HEK293 (cell line): ENCODE data around the gene TSHZ3.

ENCODE experiments used
- CTCF ChIA-PET: fragments of 350-600 bp; formaldehyde crosslinking; extraction: SDS; loops from one replicate; lab custom pipeline; 2021; ENCODE audit warnings: antibody characterized with exemption; lab: Yijun Ruan, JAX
- POLR2A ChIA-PET: fragments of 300-600 bp; formaldehyde crosslinking; extraction: SDS; loops from one replicate; lab custom pipeline; 2020; ENCODE audit warnings: antibody characterized with exemption, inconsistent platforms; lab: Yijun Ruan, JAX
- H3K27ac ChIP-seq: fragments of 200-500 bp; sonication (Bioruptor generic); 2 replicates; pipeline ENCODE4 v1.5.1; 2014; ENCODE audit warnings: low read depth, low read length, control low read depth, inconsistent platforms; ENCODE audit errors: extremely low read depth
- H3K36me3 ChIP-seq, 2 experiments: fragments of 200-500 bp in 1 of 2; sonication (Bioruptor generic) in 1 of 2; 1 replicate in 1 of 2; 2 replicates in 1 of 2; pipeline ENCODE4 v1.5.1; 2014 to 2017; ENCODE audit warnings: inconsistent platforms in 2 of 2, low read length in 2 of 2; ENCODE audit not compliant: control insufficient read depth in 2 of 2, insufficient read depth in 1 of 2
- H3K4me1 ChIP-seq: fragments of 200-500 bp; sonication (Bioruptor generic); 2 replicates; pipeline ENCODE4 v1.5.1; 2014; ENCODE audit warnings: mild to moderate bottlenecking, low read length, inconsistent platforms; ENCODE audit not compliant: control insufficient read depth, insufficient read depth
- H3K4me3 ChIP-seq: 2 replicates; pipeline ENCODE4 v1.5.1; 2011; ENCODE audit warnings: low read depth, mild to moderate bottlenecking, control low read depth, low read length, moderate library complexity
- H3K9me3 ChIP-seq: fragments of 200-500 bp; sonication (Bioruptor generic); 2 replicates; pipeline ENCODE4 v1.5.1; 2014; ENCODE audit warnings: low read depth, low read length, inconsistent platforms; ENCODE audit not compliant: control insufficient read depth, insufficient read depth
- BCL11B ChIP-seq: fragments of 450-650 bp; formaldehyde crosslinking; IDR thresholded peaks from 2 replicates; pipeline ENCODE4 v1.5.1; 2016; ENCODE audit warnings: low read depth, missing biosample characterization, missing genetic modification characterization
- GFI1B ChIP-seq: fragments of 450-650 bp; formaldehyde crosslinking; IDR thresholded peaks from 2 replicates; pipeline ENCODE4 v1.5.1; 2016; ENCODE audit warnings: missing biosample characterization, missing genetic modification characterization
- KLF16 ChIP-seq: fragments of 450-650 bp; formaldehyde crosslinking; IDR thresholded peaks from 2 replicates; pipeline ENCODE4 v1.5.1; 2017; ENCODE audit warnings: missing biosample characterization, missing genetic modification characterization
- KLF7 ChIP-seq: fragments of 450-650 bp; formaldehyde crosslinking; IDR thresholded peaks from 2 replicates; pipeline ENCODE4 v1.5.1; 2016; ENCODE audit warnings: missing biosample characterization, missing genetic modification characterization, borderline replicate concordance
- PRDM2 ChIP-seq: fragments of 450-650 bp; formaldehyde crosslinking; IDR thresholded peaks from 2 replicates; pipeline ENCODE4 v1.5.1; 2016; ENCODE audit warnings: missing biosample characterization, missing genetic modification characterization, borderline replicate concordance
- PRDM4 ChIP-seq: fragments of 450-650 bp; formaldehyde crosslinking; IDR thresholded peaks from 2 replicates; pipeline ENCODE4 v1.5.1; 2017; ENCODE audit warnings: missing biosample characterization, missing genetic modification characterization
- SCRT2 ChIP-seq: fragments of 450-650 bp; formaldehyde crosslinking; IDR thresholded peaks from 2 replicates; pipeline ENCODE4 v1.5.1; 2016; ENCODE audit warnings: missing biosample characterization, missing genetic modification characterization
- ZNF600 ChIP-seq: fragments of 450-650 bp; formaldehyde crosslinking; IDR thresholded peaks from 2 replicates; pipeline ENCODE4 v1.5.1; 2016; ENCODE audit warnings: missing biosample characterization, missing genetic modification characterization
- TF ChIP-seq, protein P1 (sequence below): fragments of 450-650 bp; formaldehyde crosslinking; IDR thresholded peaks from 2 replicates; pipeline ENCODE4 v1.5.1; 2016; ENCODE audit warnings: missing biosample characterization, missing genetic modification characterization
- TF ChIP-seq, protein P2 (sequence below): fragments of 450-650 bp; formaldehyde crosslinking; IDR thresholded peaks from 2 replicates; pipeline ENCODE4 v1.5.1; 2016; ENCODE audit warnings: missing biosample characterization, missing genetic modification characterization, borderline replicate concordance
- TF ChIP-seq, protein P3 (sequence below): fragments of 450-650 bp; formaldehyde crosslinking; IDR thresholded peaks from 2 replicates; pipeline ENCODE4 v1.5.1; 2016; ENCODE audit warnings: missing biosample characterization, missing genetic modification characterization

TSHZ3 gene

GRCh38 chr19:31292639-31293185 lies 56.5 kb downstream of the TSHZ3 start (continued):
- no peak for TF ChIP-seq SCRT2 (tag by site-specific recombination)
- 0 out of 2 replicates have a peak, but pooled peaks have one; percentile 34 for TF ChIP-seq KLF7
- TF ChIP-seq, all 188 proteins: peak for 14

GRCh38 chr19:31290931-31291590 lies 58.2 kb downstream of the TSHZ3 start:
- ChIA-PET CTCF (interaction anchor here (0.6 to 0.7 kb wide), 2 partner anchors 348 to 491 kb away, joined by 3 to 4 read pairs; no protein-coding TSS in a partner anchor), POLR2A (no interaction called here)
- Histone ChIP-seq H3K4me3 (no peak overlapping the region), H3K4me1 (no peaks in the 10 kb centered on the region), H3K9me3 (no peaks in the 10 kb centered on the region; the same call in 1 of the 2 replicates), H3K27ac (no peak overlapping the region), H3K36me3 (no peaks in the 10 kb centered on the region; a peak in 1 of 3 replicates)
- no peak for TF ChIP-seq PRDM4 (tag by site-specific recombination)
- no peak for TF ChIP-seq KLF16
- no peak for TF ChIP-seq GFI1B
- no peak for TF ChIP-seq ZNF600 (tag by site-specific recombination)
- TF ChIP-seq, protein P1, sequence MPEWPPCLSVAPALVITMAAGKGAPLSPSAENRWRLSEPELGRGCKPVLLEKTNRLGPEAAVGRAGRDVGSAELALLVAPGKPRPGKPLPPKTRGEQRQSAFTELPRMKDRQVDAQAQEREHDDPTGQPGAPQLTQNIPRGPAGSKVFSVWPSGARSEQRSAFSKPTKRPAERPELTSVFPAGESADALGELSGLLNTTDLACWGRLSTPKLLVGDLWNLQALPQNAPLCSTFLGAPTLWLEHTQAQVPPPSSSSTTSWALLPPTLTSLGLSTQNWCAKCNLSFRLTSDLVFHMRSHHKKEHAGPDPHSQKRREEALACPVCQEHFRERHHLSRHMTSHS: no peak
- TF ChIP-seq, protein P2, sequence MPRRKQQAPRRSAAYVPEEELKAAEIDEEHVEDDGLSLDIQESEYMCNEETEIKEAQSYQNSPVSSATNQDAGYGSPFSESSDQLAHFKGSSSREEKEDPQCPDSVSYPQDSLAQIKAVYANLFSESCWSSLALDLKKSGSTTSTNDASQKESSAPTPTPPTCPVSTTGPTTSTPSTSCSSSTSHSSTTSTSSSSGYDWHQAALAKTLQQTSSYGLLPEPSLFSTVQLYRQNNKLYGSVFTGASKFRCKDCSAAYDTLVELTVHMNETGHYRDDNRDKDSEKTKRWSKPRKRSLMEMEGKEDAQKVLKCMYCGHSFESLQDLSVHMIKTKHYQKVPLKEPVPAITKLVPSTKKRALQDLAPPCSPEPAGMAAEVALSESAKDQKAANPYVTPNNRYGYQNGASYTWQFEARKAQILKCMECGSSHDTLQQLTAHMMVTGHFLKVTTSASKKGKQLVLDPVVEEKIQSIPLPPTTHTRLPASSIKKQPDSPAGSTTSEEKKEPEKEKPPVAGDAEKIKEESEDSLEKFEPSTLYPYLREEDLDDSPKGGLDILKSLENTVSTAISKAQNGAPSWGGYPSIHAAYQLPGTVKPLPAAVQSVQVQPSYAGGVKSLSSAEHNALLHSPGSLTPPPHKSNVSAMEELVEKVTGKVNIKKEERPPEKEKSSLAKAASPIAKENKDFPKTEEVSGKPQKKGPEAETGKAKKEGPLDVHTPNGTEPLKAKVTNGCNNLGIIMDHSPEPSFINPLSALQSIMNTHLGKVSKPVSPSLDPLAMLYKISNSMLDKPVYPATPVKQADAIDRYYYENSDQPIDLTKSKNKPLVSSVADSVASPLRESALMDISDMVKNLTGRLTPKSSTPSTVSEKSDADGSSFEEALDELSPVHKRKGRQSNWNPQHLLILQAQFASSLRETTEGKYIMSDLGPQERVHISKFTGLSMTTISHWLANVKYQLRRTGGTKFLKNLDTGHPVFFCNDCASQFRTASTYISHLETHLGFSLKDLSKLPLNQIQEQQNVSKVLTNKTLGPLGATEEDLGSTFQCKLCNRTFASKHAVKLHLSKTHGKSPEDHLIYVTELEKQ: no peak
- no peak for TF ChIP-seq PRDM2 (tag by site-specific recombination)
- TF ChIP-seq BCL11B: no peak
- TF ChIP-seq, protein P3, sequence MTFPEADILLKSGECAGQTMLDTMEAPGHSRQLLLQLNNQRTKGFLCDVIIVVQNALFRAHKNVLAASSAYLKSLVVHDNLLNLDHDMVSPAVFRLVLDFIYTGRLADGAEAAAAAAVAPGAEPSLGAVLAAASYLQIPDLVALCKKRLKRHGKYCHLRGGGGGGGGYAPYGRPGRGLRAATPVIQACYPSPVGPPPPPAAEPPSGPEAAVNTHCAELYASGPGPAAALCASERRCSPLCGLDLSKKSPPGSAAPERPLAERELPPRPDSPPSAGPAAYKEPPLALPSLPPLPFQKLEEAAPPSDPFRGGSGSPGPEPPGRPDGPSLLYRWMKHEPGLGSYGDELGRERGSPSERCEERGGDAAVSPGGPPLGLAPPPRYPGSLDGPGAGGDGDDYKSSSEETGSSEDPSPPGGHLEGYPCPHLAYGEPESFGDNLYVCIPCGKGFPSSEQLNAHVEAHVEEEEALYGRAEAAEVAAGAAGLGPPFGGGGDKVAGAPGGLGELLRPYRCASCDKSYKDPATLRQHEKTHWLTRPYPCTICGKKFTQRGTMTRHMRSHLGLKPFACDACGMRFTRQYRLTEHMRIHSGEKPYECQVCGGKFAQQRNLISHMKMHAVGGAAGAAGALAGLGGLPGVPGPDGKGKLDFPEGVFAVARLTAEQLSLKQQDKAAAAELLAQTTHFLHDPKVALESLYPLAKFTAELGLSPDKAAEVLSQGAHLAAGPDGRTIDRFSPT (tag by site-specific recombination): no peak
